HepG2 (cell line): Measurements from ENCODE around the gene KLHDC1. TPM values are rescaled to one million over a fixed set of nuclear protein-coding genes. Genes with fewer than 3 reads are reported as not detected.

ENCODE experiments used
- HOXA9 ChIP-seq: sonication (generic); formaldehyde crosslinking; IDR thresholded peaks from 2 replicates; pipeline ENCODE4 v1.8.1; 2022; ENCODE audit warnings: missing genetic modification reagents, mild to moderate bottlenecking, moderate library complexity, borderline replicate concordance
- MYC ChIP-seq: sonication (generic); formaldehyde crosslinking; IDR thresholded peaks from 2 replicates; pipeline ENCODE4 v1.9.0; 2021; ENCODE audit warnings: missing genetic modification reagents, borderline replicate concordance
- SIN3B ChIP-seq: fragments of 150-350 bp; IDR thresholded peaks from 2 replicates; pipeline ENCODE4 v1.6.1; 2014; ENCODE audit warnings: low read length
- SSRP1 ChIP-seq: IDR thresholded peaks from 2 replicates; pipeline ENCODE4 v1.6.1; 2016; ENCODE audit warnings: control low read depth
- STAG1 ChIP-seq: sonication (generic); formaldehyde crosslinking; IDR thresholded peaks from 2 replicates; pipeline ENCODE4 v1.4.0; 2020; ENCODE audit warnings: missing genetic modification reagents
- ZNF12 ChIP-seq: sonication (generic); formaldehyde crosslinking; IDR thresholded peaks from 2 replicates; pipeline ENCODE4 v1.5.0; 2020; ENCODE audit warnings: missing genetic modification reagents
- ZNF205 ChIP-seq: IDR thresholded peaks from 2 replicates; pipeline ENCODE4 v1.6.1; 2018; ENCODE audit warnings: missing biosample characterization, missing genetic modification reagents
- ZNF234 ChIP-seq: sonication (generic); formaldehyde crosslinking; conservative IDR thresholded peaks from 2 replicates; pipeline ENCODE4 v1.5.1; 2020; ENCODE audit warnings: mild to moderate bottlenecking, missing genetic modification reagents
- ZNF343 ChIP-seq: sonication (generic); formaldehyde crosslinking; IDR thresholded peaks from 2 replicates; pipeline ENCODE4 v1.4.0; 2020; ENCODE audit warnings: mild to moderate bottlenecking, missing genetic modification reagents
- ZNF496 ChIP-seq: sonication (generic); formaldehyde crosslinking; IDR thresholded peaks from 2 replicates; pipeline ENCODE4 v1.8.1; 2023; ENCODE audit warnings: mild to moderate bottlenecking, moderate library complexity, missing genetic modification reagents; ENCODE audit not compliant: insufficient replicate concordance
- ZNF883 ChIP-seq: sonication (generic); formaldehyde crosslinking; IDR thresholded peaks from 2 replicates; pipeline ENCODE4 v1.5.1; 2020; ENCODE audit warnings: mild to moderate bottlenecking, missing genetic modification reagents; ENCODE audit errors: not compliant biosample characterization
- ZSCAN21 ChIP-seq: sonication (generic); formaldehyde crosslinking; IDR thresholded peaks from 2 replicates; pipeline ENCODE4 v1.8.0; 2022; ENCODE audit warnings: mild to moderate bottlenecking, missing genetic modification reagents, moderate library complexity, borderline replicate concordance
- polyA plus RNA-seq, 8 experiments: library from polyadenylated mRNA; depleted of rRNA in 3 of 8; stranded (reverse) in 7 of 8; unstranded in 1 of 8; fragments of >200 nt; fragmentation: Illumina TruSeq in 4 of 8; extraction: Trizol in 4 of 8; gene quantifications; 2 replicates each; pipeline versions ENCODE4 v1.2.1 to v1.2.3, GENCODE V29; 2011 to 2016; ENCODE audit warnings: low read depth in 4 of 8, missing spikeins in 1 of 8, mixed read lengths in 1 of 8; ENCODE audit not compliant: insufficient read depth in 1 of 8
- total RNA-seq, 5 experiments: library from RNA; depleted of rRNA; stranded (reverse); fragments of >200 nt; fragmentation: Illumina TruSeq; extraction: Trizol; gene quantifications; 2 replicates each; pipeline ENCODE4 v1.2.3, GENCODE V29; 2016; ENCODE audit warnings: low read depth in 1 of 5
- TF ChIP-seq, protein P1 (sequence below): sonication (generic); formaldehyde crosslinking; IDR thresholded peaks from 2 replicates; pipeline ENCODE4 v1.4.0; 2020; ENCODE audit warnings: missing genetic modification reagents, borderline replicate concordance
- TF ChIP-seq, protein P2 (sequence below): sonication (generic); formaldehyde crosslinking; IDR thresholded peaks from 2 replicates; pipeline ENCODE4 v1.4.0; 2020; ENCODE audit warnings: mild to moderate bottlenecking, missing genetic modification reagents
- TF ChIP-seq, protein P3 (sequence below): IDR thresholded peaks from 2 replicates; pipeline ENCODE4 v1.6.1; 2016
- TF ChIP-seq, protein P4 (sequence below): sonication (generic); formaldehyde crosslinking; IDR thresholded peaks from 2 replicates; pipeline ENCODE4 v1.5.1; 2020; ENCODE audit warnings: missing genetic modification reagents, mild to moderate bottlenecking, borderline replicate concordance

The KLHDC1 gene
- total and polyA plus RNA-seq, 2 of the 13 experiments (the other 11 are each of a cell fraction or from before 2014, with no cell fraction given), result 0.11 TPM; not detected in 1

DNA sequence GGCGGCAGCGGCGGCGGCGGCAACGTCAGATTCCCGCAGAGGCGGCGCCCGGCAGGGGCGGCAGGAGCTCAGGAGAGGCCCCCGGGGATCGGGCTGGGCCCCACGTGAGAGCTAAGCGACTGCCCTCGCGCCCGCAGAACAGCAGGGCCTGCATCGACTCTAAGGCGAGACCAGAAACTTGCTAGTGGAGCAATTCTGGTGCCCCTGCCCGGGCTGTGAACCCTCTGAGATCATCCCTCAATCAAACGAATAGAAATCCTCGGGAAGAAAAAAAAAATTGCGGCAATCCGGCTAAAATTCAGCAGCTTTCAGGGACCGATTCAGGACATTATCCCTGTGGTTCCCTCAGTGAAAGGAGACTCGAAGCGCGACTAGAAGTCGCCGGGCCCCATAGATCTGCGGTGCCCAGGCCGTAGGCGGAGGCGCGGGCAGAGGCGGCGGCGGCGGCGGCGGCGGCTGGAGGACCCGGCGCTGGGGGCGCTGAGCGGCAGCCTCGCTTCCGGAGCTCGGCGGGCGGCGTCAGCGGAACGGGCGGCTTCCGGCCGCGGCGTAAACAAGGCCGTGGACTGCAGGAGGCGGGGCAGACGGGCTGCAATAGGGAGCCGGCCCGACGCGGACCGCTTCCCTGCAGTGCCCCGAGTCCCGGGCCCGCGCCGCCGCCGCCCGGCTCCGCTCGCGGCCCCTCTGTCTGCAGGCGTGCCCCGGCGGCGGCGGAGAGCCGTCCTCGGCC is 74.8 kb downstream of the KLHDC1 start, which contains the start of gene KLHDC2 (continued):
- TF ChIP-seq HOXA9 (0 out of 2 replicates have a peak, but pooled peaks have one; percentile 25), ZNF12 (no peak), ZNF234 (CRISPR knock-in tag) (no peak), SSRP1 (no peak), STAG1 (CRISPR knock-in tag) (0 out of 2 replicates have a peak, but pooled peaks have one; percentile 6), ZSCAN21 (CRISPR knock-in tag) (no peak), MYC (peak; percentile 76), ZNF883 (CRISPR knock-in tag) (peak; percentile 40), SIN3B (no peak), ZNF205 (CRISPR knock-in tag) (no peak), ZNF343 (CRISPR knock-in tag) (no peak; the same call in 1 of the 2 replicates), ZNF496 (CRISPR knock-in tag) (no peak)
- TF ChIP-seq, protein P1, sequence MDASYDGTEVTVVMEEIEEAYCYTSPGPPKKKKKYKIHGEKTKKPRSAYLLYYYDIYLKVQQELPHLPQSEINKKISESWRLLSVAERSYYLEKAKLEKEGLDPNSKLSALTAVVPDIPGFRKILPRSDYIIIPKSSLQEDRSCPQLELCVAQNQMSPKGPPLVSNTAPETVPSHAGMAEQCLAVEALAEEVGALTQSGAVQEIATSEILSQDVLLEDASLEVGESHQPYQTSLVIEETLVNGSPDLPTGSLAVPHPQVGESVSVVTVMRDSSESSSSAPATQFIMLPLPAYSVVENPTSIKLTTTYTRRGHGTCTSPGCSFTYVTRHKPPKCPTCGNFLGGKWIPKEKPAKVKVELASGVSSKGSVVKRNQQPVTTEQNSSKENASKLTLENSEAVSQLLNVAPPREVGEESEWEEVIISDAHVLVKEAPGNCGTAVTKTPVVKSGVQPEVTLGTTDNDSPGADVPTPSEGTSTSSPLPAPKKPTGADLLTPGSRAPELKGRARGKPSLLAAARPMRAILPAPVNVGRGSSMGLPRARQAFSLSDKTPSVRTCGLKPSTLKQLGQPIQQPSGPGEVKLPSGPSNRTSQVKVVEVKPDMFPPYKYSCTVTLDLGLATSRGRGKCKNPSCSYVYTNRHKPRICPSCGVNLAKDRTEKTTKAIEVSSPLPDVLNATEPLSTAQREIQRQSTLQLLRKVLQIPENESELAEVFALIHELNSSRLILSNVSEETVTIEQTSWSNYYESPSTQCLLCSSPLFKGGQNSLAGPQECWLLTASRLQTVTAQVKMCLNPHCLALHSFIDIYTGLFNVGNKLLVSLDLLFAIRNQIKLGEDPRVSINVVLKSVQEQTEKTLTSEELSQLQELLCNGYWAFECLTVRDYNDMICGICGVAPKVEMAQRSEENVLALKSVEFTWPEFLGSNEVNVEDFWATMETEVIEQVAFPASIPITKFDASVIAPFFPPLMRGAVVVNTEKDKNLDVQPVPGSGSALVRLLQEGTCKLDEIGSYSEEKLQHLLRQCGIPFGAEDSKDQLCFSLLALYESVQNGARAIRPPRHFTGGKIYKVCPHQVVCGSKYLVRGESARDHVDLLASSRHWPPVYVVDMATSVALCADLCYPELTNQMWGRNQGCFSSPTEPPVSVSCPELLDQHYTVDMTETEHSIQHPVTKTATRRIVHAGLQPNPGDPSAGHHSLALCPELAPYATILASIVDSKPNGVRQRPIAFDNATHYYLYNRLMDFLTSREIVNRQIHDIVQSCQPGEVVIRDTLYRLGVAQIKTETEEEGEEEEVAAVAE (CRISPR knock-in tag), result peak; percentile 70; the same call in 1 of the 2 replicates
- TF ChIP-seq, protein P2, sequence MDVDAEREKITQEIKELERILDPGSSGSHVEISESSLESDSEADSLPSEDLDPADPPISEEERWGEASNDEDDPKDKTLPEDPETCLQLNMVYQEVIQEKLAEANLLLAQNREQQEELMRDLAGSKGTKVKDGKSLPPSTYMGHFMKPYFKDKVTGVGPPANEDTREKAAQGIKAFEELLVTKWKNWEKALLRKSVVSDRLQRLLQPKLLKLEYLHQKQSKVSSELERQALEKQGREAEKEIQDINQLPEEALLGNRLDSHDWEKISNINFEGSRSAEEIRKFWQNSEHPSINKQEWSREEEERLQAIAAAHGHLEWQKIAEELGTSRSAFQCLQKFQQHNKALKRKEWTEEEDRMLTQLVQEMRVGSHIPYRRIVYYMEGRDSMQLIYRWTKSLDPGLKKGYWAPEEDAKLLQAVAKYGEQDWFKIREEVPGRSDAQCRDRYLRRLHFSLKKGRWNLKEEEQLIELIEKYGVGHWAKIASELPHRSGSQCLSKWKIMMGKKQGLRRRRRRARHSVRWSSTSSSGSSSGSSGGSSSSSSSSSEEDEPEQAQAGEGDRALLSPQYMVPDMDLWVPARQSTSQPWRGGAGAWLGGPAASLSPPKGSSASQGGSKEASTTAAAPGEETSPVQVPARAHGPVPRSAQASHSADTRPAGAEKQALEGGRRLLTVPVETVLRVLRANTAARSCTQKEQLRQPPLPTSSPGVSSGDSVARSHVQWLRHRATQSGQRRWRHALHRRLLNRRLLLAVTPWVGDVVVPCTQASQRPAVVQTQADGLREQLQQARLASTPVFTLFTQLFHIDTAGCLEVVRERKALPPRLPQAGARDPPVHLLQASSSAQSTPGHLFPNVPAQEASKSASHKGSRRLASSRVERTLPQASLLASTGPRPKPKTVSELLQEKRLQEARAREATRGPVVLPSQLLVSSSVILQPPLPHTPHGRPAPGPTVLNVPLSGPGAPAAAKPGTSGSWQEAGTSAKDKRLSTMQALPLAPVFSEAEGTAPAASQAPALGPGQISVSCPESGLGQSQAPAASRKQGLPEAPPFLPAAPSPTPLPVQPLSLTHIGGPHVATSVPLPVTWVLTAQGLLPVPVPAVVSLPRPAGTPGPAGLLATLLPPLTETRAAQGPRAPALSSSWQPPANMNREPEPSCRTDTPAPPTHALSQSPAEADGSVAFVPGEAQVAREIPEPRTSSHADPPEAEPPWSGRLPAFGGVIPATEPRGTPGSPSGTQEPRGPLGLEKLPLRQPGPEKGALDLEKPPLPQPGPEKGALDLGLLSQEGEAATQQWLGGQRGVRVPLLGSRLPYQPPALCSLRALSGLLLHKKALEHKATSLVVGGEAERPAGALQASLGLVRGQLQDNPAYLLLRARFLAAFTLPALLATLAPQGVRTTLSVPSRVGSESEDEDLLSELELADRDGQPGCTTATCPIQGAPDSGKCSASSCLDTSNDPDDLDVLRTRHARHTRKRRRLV (CRISPR knock-in tag), result no peak
- TF ChIP-seq, protein P3, sequence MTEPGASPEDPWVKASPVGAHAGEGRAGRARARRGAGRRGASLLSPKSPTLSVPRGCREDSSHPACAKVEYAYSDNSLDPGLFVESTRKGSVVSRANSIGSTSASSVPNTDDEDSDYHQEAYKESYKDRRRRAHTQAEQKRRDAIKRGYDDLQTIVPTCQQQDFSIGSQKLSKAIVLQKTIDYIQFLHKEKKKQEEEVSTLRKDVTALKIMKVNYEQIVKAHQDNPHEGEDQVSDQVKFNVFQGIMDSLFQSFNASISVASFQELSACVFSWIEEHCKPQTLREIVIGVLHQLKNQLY (CRISPR knock-in tag), result no peak
- TF ChIP-seq, protein P4, sequence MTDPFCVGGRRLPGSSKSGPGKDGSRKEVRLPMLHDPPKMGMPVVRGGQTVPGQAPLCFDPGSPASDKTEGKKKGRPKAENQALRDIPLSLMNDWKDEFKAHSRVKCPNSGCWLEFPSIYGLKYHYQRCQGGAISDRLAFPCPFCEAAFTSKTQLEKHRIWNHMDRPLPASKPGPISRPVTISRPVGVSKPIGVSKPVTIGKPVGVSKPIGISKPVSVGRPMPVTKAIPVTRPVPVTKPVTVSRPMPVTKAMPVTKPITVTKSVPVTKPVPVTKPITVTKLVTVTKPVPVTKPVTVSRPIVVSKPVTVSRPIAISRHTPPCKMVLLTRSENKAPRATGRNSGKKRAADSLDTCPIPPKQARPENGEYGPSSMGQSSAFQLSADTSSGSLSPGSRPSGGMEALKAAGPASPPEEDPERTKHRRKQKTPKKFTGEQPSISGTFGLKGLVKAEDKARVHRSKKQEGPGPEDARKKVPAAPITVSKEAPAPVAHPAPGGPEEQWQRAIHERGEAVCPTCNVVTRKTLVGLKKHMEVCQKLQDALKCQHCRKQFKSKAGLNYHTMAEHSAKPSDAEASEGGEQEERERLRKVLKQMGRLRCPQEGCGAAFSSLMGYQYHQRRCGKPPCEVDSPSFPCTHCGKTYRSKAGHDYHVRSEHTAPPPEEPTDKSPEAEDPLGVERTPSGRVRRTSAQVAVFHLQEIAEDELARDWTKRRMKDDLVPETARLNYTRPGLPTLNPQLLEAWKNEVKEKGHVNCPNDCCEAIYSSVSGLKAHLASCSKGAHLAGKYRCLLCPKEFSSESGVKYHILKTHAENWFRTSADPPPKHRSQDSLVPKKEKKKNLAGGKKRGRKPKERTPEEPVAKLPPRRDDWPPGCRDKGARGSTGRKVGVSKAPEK (CRISPR knock-in tag), result no peak
